GM12878 (cell line): Measurements from ENCODE around the gene FANCD2. TPM values are rescaled to one million over a fixed set of nuclear protein-coding genes. Genes with fewer than 3 reads are reported as not detected.
A peak's percentile ranks its signal among the peaks of the same experiment; 100 is the strongest.

Source experiments
- ATAC-seq: fragments of 200-7000 bp; cut with Tn5 transposase; 3 replicates; pipeline ENCODE4 v1.9.1; 2020; ENCODE audit warnings: mild to moderate bottlenecking, moderate library complexity
- BruUV-seq: library from RNA; stranded (reverse); fragments of 400-500 nt; replicated peaks from 2 replicates; lab custom pipeline; 2021; lab: Mats Ljungman, UMichigan
- CTCF ChIA-PET: fragments of 300-600 bp; sonication (Branson Sonifier 250); formaldehyde crosslinking; extraction: SDS; loops from one replicate; lab custom pipeline; 2021; ENCODE audit warnings: inconsistent platforms; lab: Yijun Ruan, JAX
- POLR2A ChIA-PET: fragments of 350-600 bp; formaldehyde crosslinking; extraction: SDS; loops from one replicate; lab custom pipeline; 2021; ENCODE audit warnings: inconsistent platforms; lab: Charles Lee
- RAD21 ChIA-PET: fragments of 300-600 bp; sonication (Branson Sonifier 250); formaldehyde crosslinking; loops from one replicate; lab custom pipeline; 2023; ENCODE audit warnings: antibody characterized with exemption; ENCODE audit not compliant: unreplicated experiment; lab: Charles Lee
- SMC1A ChIA-PET: fragments of 300-600 bp; sonication (Branson Sonifier 250); formaldehyde crosslinking; loops from one replicate; lab custom pipeline; 2023; ENCODE audit not compliant: unreplicated experiment, uncharacterized antibody; lab: Charles Lee
- DNase-seq: peaks from one replicate; pipeline ENCODE4 v3.0.0-alpha.2; 2011; ENCODE audit warnings: low read depth, low spot score
- FAIRE-seq: peaks from 3 replicates; lab custom pipeline; 2011; peaks lifted over from hg19 to GRCh38; lab: Jason Lieb, UNC
- H2AFZ ChIP-seq: 2 replicates; pipeline ENCODE4 v1.6.0; 2011; ENCODE audit warnings: low read depth, low read length, control low read depth; ENCODE audit not compliant: control insufficient read depth
- H3K27ac ChIP-seq: 2 replicates; pipeline ENCODE4 v1.5.1; 2011; ENCODE audit warnings: control low read depth; ENCODE audit not compliant: control insufficient read depth, insufficient read depth
- H3K27me3 ChIP-seq, 2 experiments: replicated peaks in 1 of 2; 2 replicates each; pipeline versions ENCODE4 v1.6.0 to v1.6.1; 2011; ENCODE audit warnings: low read length in 1 of 2; ENCODE audit not compliant: control insufficient read depth in 2 of 2, insufficient read depth in 2 of 2
- H3K36me3 ChIP-seq, 2 experiments: 2 replicates each; pipeline ENCODE4 v1.5.1; 2011; ENCODE audit warnings: low read length in 1 of 2; ENCODE audit not compliant: control insufficient read depth in 2 of 2, insufficient read depth in 2 of 2
- H3K4me1 ChIP-seq: 2 replicates; pipeline ENCODE4 v1.6.1; 2011; ENCODE audit warnings: mild to moderate bottlenecking, low read length, moderate library complexity, mixed read lengths; ENCODE audit not compliant: control insufficient read depth, insufficient read depth
- H3K4me2 ChIP-seq: 2 replicates; pipeline ENCODE4 v1.6.0; 2011; ENCODE audit warnings: control low read depth; ENCODE audit not compliant: control insufficient read depth, insufficient read depth
- H3K4me3 ChIP-seq: fragments of 200-600 bp; sonication (generic); 2 replicates; pipeline ENCODE4 v1.5.1; 2016
- H3K79me2 ChIP-seq: 2 replicates; pipeline ENCODE4 v1.6.0; 2011; ENCODE audit warnings: low read length; ENCODE audit not compliant: control insufficient read depth, insufficient read depth
- H3K9ac ChIP-seq: 2 replicates; pipeline ENCODE4 v1.8.0; 2011; ENCODE audit warnings: low read length, control low read depth, mixed read lengths; ENCODE audit not compliant: control insufficient read depth, insufficient read depth
- H3K9me3 ChIP-seq: replicated peaks from 3 replicates; pipeline ENCODE4 v1.5.1; 2011; ENCODE audit warnings: mild to moderate bottlenecking, low read length; ENCODE audit not compliant: control insufficient read depth, insufficient read depth
- H4K20me1 ChIP-seq: 2 replicates; pipeline ENCODE4 v1.6.0; 2011; ENCODE audit not compliant: control insufficient read depth, insufficient read depth
- ATF3 ChIP-seq: IDR thresholded peaks from 2 replicates; pipeline ENCODE4 v1.6.1; 2011; ENCODE audit warnings: low read depth, mild to moderate bottlenecking, low read length, moderate library complexity, borderline replicate concordance; ENCODE audit errors: extremely low read depth
- CEBPB ChIP-seq, 2 experiments: fragments of 150-350 bp in 1 of 2; IDR thresholded peaks; 2 replicates each; pipeline ENCODE4 v1.6.1; 2012 to 2014; ENCODE audit warnings: low read depth in 2 of 2, low read length in 2 of 2, borderline replicate concordance in 1 of 2, inconsistent platforms in 1 of 2
- FOXK2 ChIP-seq: fragments of 450-650 bp; IDR thresholded peaks from 2 replicates; pipeline ENCODE4 v1.6.1; 2017; ENCODE audit warnings: mild to moderate bottlenecking, moderate library complexity
- IKZF1 ChIP-seq: fragments of 450-650 bp; conservative IDR thresholded peaks from 2 replicates; pipeline ENCODE4 v1.6.1; 2017; ENCODE audit warnings: antibody characterized with exemption, mild to moderate bottlenecking
- IKZF2 ChIP-seq, 2 experiments: fragments of 450-650 bp; IDR thresholded peaks; 2 replicates each; pipeline ENCODE4 v1.6.1; 2017; ENCODE audit warnings: mild to moderate bottlenecking in 2 of 2, moderate library complexity in 2 of 2
- JUNB ChIP-seq: IDR thresholded peaks from 2 replicates; pipeline ENCODE4 v1.6.1; 2016; ENCODE audit warnings: antibody characterized with exemption, mild to moderate bottlenecking
- KDM1A ChIP-seq: fragments of 200-600 bp; sonication (generic); IDR thresholded peaks from 2 replicates; pipeline ENCODE4 v1.6.1; 2016; ENCODE audit warnings: borderline replicate concordance
- MEF2B ChIP-seq: fragments of 450-650 bp; IDR thresholded peaks from 2 replicates; pipeline ENCODE4 v1.6.1; 2018; ENCODE audit warnings: mild to moderate bottlenecking, moderate library complexity; ENCODE audit not compliant: partially characterized antibody, poor library complexity, severe bottlenecking
- MLLT1 ChIP-seq: fragments of 450-650 bp; IDR thresholded peaks from 2 replicates; pipeline ENCODE4 v1.6.1; 2016; ENCODE audit warnings: mild to moderate bottlenecking
- POLR2AphosphoS5 ChIP-seq: IDR thresholded peaks from 2 replicates; pipeline ENCODE4 v1.6.1; 2011; ENCODE audit warnings: mild to moderate bottlenecking, low read length, inconsistent platforms
- RUNX3 ChIP-seq: IDR thresholded peaks from 2 replicates; pipeline ENCODE4 v1.6.1; 2012; ENCODE audit warnings: low read length, inconsistent platforms
- SMC3 ChIP-seq: IDR thresholded peaks from 2 replicates; pipeline ENCODE4 v1.6.1; 2011; ENCODE audit warnings: low read length, improper control_type of control experiment, borderline replicate concordance
- WRNIP1 ChIP-seq: IDR thresholded peaks from 2 replicates; pipeline ENCODE4 v1.6.1; 2011; ENCODE audit warnings: low read depth, low read length, improper control_type of control experiment, borderline replicate concordance
- YBX1 ChIP-seq: fragments of 450-650 bp; IDR thresholded peaks from 2 replicates; pipeline ENCODE4 v1.6.1; 2016; ENCODE audit warnings: antibody characterized with exemption
- ZBTB4 ChIP-seq: fragments of 450-650 bp; formaldehyde crosslinking; IDR thresholded peaks from 2 replicates; pipeline ENCODE4 v1.4.0; 2022; ENCODE audit warnings: mild to moderate bottlenecking, moderate library complexity
- ZNF24 ChIP-seq: fragments of 450-650 bp; IDR thresholded peaks from 2 replicates; pipeline ENCODE4 v1.6.1; 2017; ENCODE audit warnings: antibody characterized with exemption, mild to moderate bottlenecking
- WGBS: methylation state at CpG from one replicate; pipeline ENCODE4 v1.1.6; 2016; ENCODE audit warnings: low lambda C conversion rate; ENCODE audit not compliant: insufficient replicate concordance, insufficient coverage; ENCODE audit errors: missing lambda C conversion rate; 5-methylcytosine and 5-hydroxymethylcytosine counted together
- in situ Hi-C: fragments of 300-500 bp; cut with MboI; formaldehyde crosslinking; loops from 9 replicates; pipeline ENCODE4 v1.14.3; 2018; ENCODE audit warnings: mixed read lengths
- intact Hi-C: fragments of 100-400 bp; cut with micrococcal nuclease; formaldehyde crosslinking; loops from one replicate; pipeline ENCODE4 v1.14.2; 2022; ENCODE audit not compliant: unreplicated experiment
- polyA plus RNA-seq, 11 experiments: library from polyadenylated mRNA; depleted of rRNA in 4 of 11; unstranded in 6 of 11; stranded (reverse) in 5 of 11; fragments of >200 nt; fragmentation: Nextera tagmentation in 4 of 11; fragmentation: Illumina TruSeq in 1 of 11; extraction: Ambion mirVana in 4 of 11; extraction: Trizol in 1 of 11; gene quantifications; 1 replicate in 1 of 11; 2 replicates in 10 of 11; pipeline versions ENCODE4 v1.2.1 to v1.2.3, GENCODE V29; 2011 to 2016; ENCODE audit warnings: inconsistent platforms in 2 of 11, missing spikeins in 2 of 11, low read depth in 1 of 11
- total RNA-seq, 4 experiments: library from RNA; depleted of rRNA in 3 of 4; stranded (reverse); fragments of >200 nt in 3 of 4; fragmentation: Illumina TruSeq in 1 of 4; extraction: Trizol in 1 of 4; gene quantifications; 2 replicates each; pipeline versions ENCODE4 v1.2.1 to v1.2.3, GENCODE V29; 2013 to 2021
- TF ChIP-seq, protein P1 (sequence below): IDR thresholded peaks from 2 replicates; pipeline ENCODE4 v1.6.1; 2012; ENCODE audit warnings: low read depth, low read length, improper control_type of control experiment

FANCD2 gene
- total and polyA plus RNA-seq, 10 of the 15 experiments (the other 5 are each of a cell fraction or from before 2014, with no cell fraction given) = 37.9 to 72.8 (median 56.2) TPM

- ATAC-seq (peak; percentile 21), DNase-seq (no peak), FAIRE-seq (no peak)
- peaks cover 54% of the 10 kb centered on the region for H3K79me2 ChIP-seq
- H2AFZ ChIP-seq = no peak overlapping the region
- peak overlapping the region; percentile 77 for H3K9ac ChIP-seq
- POLR2A ChIA-PET = interaction anchor here (0.6 to 3.7 kb wide), 7 partner anchors 12 to 150 kb away, joined by 3 to 23 read pairs (median 4); no protein-coding TSS in a partner anchor
- intact Hi-C loops (loop anchor here (2.0 to 5.0 kb wide), 2 partner anchors 49 to 82 kb away; no protein-coding TSS in a partner anchor), in situ Hi-C loops (no loop called here)
- no TSS peak for BruUV-seq
- no peaks in the 10 kb centered on the region for H3K27me3 ChIP-seq
- H3K36me3 ChIP-seq = peaks cover 0 to 5% of the 10 kb centered on the region in 2 experiments; a peak in 1 of 4 replicates
- CTCF ChIA-PET = interaction anchor here (2.0 kb wide), 1 partner anchor 49 kb away, joined by 9 read pairs; no protein-coding TSS in a partner anchor
- no peaks in the 10 kb centered on the region; the same call in 2 of the 3 replicates for H3K9me3 ChIP-seq
- 23% methylated on average over 29 of the region's 29 CpGs for WGBS
- peak overlapping the region; percentile 61; the same call in 1 of the 2 replicates for H3K27ac ChIP-seq
- RAD21 ChIA-PET = interaction anchor here (0.7 to 1.6 kb wide), 3 partner anchors 81 to 155 kb away, joined by 3 to 5 read pairs (median 4); no protein-coding TSS in a partner anchor
- no peaks in the 10 kb centered on the region; the same call in 1 of the 2 replicates for H3K4me1 ChIP-seq
- H3K4me2 ChIP-seq = peak overlapping the region; percentile 38
- H4K20me1 ChIP-seq = no peaks in the 10 kb centered on the region; the same call in 1 of the 2 replicates
- peak overlapping the region; percentile 100 for H3K4me3 ChIP-seq
- SMC1A ChIA-PET = no interaction called here
- TF ChIP-seq KDM1A (no peak), ZNF24 (no peak), RUNX3 (peak; percentile 63), ATF3 (no peak), IKZF1 (peak; percentile 19; the same call in 1 of the 2 replicates), SMC3 (no peak), MLLT1 (peak; percentile 92; the same call in 1 of the 2 replicates), MEF2B (no peak), IKZF2 (IDR thresholded peaks at IDR 0.05) (peak; percentile 36 to 50; a peak in 2 of 4 replicates), ZBTB4 (CRISPR knock-in tag) (no peak), WRNIP1 (no peak), JUNB (no peak), CEBPB (IDR thresholded peaks at IDR 0.05; ENCODE audit: borderline replicate concordance in 1 of 2, low read depth in 2 of 2, low read length in 2 of 2) (no peak), FOXK2 (no peak), POLR2AphosphoS5 (peak; percentile 24; the same call in 1 of the 2 replicates), YBX1 (no peak)
- TF ChIP-seq, protein P1, sequence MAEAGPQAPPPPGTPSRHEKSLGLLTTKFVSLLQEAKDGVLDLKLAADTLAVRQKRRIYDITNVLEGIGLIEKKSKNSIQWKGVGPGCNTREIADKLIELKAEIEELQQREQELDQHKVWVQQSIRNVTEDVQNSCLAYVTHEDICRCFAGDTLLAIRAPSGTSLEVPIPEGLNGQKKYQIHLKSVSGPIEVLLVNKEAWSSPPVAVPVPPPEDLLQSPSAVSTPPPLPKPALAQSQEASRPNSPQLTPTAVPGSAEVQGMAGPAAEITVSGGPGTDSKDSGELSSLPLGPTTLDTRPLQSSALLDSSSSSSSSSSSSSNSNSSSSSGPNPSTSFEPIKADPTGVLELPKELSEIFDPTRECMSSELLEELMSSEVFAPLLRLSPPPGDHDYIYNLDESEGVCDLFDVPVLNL = no peak
These were observed 116.7 kb downstream of the FANCD2 start for GRCh38 chr3:10142707-10143560.
